ENCODE measurements around the gene ATG7. TPM values are rescaled to one million over a fixed set of nuclear protein-coding genes. Genes with fewer than 3 reads are reported as not detected.
"Not testable (repeated sequence)": the region's sequence is repeated elsewhere in the genome, so short reads cannot be mapped to it uniquely, and the experiment has no call there.

The ATG7 gene
- polyA plus RNA-seq, 2 donors, result 5.8 to 13.1 TPM

- 92 to 93% methylated on average over 8 of the region's 8 CpGs for WGBS, 2 donors
- Histone ChIP-seq H3K4me3 (ENCODE audit: low read depth in 1 of 2, low read length in 2 of 2) (no peak overlapping the region), H3K27me3 (ENCODE audit: control insufficient read depth in 1 of 2, insufficient read depth in 2 of 2, low read length in 2 of 2) (no peaks in the 10 kb centered on the region), H3K27ac (ENCODE audit: low read depth in 2 of 2, low read length in 1 of 2) (no peak overlapping the region), H3K36me3 (ENCODE audit: control insufficient read depth in 2 of 2, insufficient read depth in 2 of 2, low read length in 1 of 2) (peaks cover 0 to 2% of the 10 kb centered on the region in 2 donors), H3K9me3 (ENCODE audit: control insufficient read depth in 2 of 2, insufficient read depth in 1 of 2, low read depth in 1 of 2, low read length in 1 of 2) (no peaks in the 10 kb centered on the region), H3K4me1 (ENCODE audit: control insufficient read depth in 2 of 2, insufficient read depth in 2 of 2, low read length in 1 of 2) (peaks cover 2 to 3% of the 10 kb centered on the region in 2 donors)
Measured at GRCh38 chr3:11521167-11521566, 249.0 kb downstream of the ATG7 start.

DNA sequence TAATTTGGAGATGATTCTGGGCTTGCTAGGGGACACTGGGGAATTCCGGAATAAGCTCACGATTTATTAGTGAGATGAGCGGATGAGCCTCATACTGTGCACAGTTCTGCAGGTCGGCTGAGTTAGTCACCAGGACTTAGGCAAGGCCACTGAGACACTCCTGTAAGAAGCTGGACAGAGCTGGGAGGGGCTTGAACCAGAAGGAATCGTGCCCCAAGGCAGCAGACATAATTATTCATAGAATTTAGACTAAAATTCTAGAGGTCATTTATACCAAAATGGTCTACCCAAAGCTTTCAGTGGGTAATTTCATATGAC is 250.2 kb downstream of the ATG7 start:
- Histone ChIP-seq H3K36me3 (ENCODE audit: control insufficient read depth in 2 of 2, insufficient read depth in 2 of 2, low read length in 1 of 2) (peaks cover 0 to 2% of the 10 kb centered on the region in 2 donors), H3K9me3 (ENCODE audit: control insufficient read depth in 2 of 2, insufficient read depth in 1 of 2, low read depth in 1 of 2, low read length in 1 of 2) (no peaks in the 10 kb centered on the region), H3K27me3 (ENCODE audit: control insufficient read depth in 1 of 2, insufficient read depth in 2 of 2, low read length in 2 of 2) (no peaks in the 10 kb centered on the region), H3K27ac (ENCODE audit: low read depth in 2 of 2, low read length in 1 of 2) (no peak overlapping the region), H3K4me3 (ENCODE audit: low read depth in 1 of 2, low read length in 2 of 2) (no peak overlapping the region), H3K4me1 (ENCODE audit: control insufficient read depth in 2 of 2, insufficient read depth in 2 of 2, low read length in 1 of 2) (peaks cover 2 to 3% of the 10 kb centered on the region in 2 donors)
- 90% methylated on average over 5 of the region's 5 CpGs for WGBS, 2 donors

DNA sequence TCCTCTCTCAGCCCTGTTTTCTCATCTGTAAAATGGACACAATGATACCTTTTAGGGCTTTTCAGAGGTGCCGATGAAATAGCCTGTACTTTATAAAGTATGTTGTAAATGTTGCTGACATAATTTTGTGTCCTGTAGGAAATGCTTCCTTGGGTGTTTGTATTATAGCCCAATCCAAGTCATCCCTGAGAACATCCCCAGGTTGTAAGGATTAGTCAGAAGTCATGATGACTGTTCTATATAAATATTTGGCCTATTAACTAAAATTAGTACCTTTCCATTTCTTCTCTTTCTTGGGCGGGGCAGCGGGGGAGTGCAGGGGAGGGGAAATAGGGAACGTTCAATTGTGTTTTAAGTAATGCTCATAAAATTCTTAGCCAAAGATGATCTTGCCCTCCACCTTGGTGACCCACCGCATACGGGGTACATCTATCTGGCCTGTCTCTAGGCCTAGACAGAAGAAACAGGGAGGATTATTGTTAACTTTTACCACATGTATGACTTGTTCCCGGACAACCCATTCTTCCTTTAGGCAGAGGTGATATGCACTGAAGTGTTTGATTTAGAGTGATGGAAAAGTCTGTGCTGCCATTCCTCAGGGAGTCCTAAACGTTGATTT is 250.9 kb downstream of the ATG7 start:
- H3K27ac ChIP-seq (ENCODE audit: low read depth in 2 of 2, low read length in 1 of 2), result peak overlapping the region in 1 of 2 donors; percentile 46
- 63 to 77% methylated on average over 8 of the region's 8 CpGs for WGBS, 2 donors
- no peaks in the 10 kb centered on the region for H3K36me3 ChIP-seq (ENCODE audit: control insufficient read depth in 2 of 2, insufficient read depth in 2 of 2, low read length in 1 of 2)
- H3K9me3 ChIP-seq (ENCODE audit: control insufficient read depth in 2 of 2, insufficient read depth in 1 of 2, low read depth in 1 of 2, low read length in 1 of 2), result no peaks in the 10 kb centered on the region
- H3K27me3 ChIP-seq (ENCODE audit: control insufficient read depth in 1 of 2, insufficient read depth in 2 of 2, low read length in 2 of 2), result no peaks in the 10 kb centered on the region
- H3K4me1 ChIP-seq (ENCODE audit: control insufficient read depth in 2 of 2, insufficient read depth in 2 of 2, low read length in 1 of 2), result peaks cover 2 to 3% of the 10 kb centered on the region in 2 donors
- no peak overlapping the region for H3K4me3 ChIP-seq (ENCODE audit: low read depth in 1 of 2, low read length in 2 of 2)

- WGBS, 2 donors, result 48 to 66% methylated on average over 7 of the region's 7 CpGs
- Histone ChIP-seq H3K27ac (ENCODE audit: low read depth in 2 of 2, low read length in 1 of 2) (no peak overlapping the region), H3K27me3 (ENCODE audit: control insufficient read depth in 1 of 2, insufficient read depth in 2 of 2, low read length in 2 of 2) (no peaks in the 10 kb centered on the region), H3K4me1 (ENCODE audit: control insufficient read depth in 2 of 2, insufficient read depth in 2 of 2, low read length in 1 of 2) (peaks cover 2 to 3% of the 10 kb centered on the region in 2 donors), H3K36me3 (ENCODE audit: control insufficient read depth in 2 of 2, insufficient read depth in 2 of 2, low read length in 1 of 2) (no peaks in the 10 kb centered on the region), H3K9me3 (ENCODE audit: control insufficient read depth in 2 of 2, insufficient read depth in 1 of 2, low read depth in 1 of 2, low read length in 1 of 2) (no peaks in the 10 kb centered on the region), H3K4me3 (ENCODE audit: low read depth in 1 of 2, low read length in 2 of 2) (no peak overlapping the region)
Measured at GRCh38 chr3:11523572-11524101, 251.4 kb downstream of the ATG7 start.

- WGBS, 2 donors, result 97 to 99% methylated on average over 5 of the region's 5 CpGs
- H3K27ac ChIP-seq (ENCODE audit: low read depth in 2 of 2, low read length in 1 of 2); H3K9me3 ChIP-seq (ENCODE audit: control insufficient read depth in 2 of 2, insufficient read depth in 1 of 2, low read depth in 1 of 2, low read length in 1 of 2): not testable (repeated sequence)
Measured at GRCh38 chr3:11526121-11526520, 253.9 kb downstream of the ATG7 start.

DNA sequence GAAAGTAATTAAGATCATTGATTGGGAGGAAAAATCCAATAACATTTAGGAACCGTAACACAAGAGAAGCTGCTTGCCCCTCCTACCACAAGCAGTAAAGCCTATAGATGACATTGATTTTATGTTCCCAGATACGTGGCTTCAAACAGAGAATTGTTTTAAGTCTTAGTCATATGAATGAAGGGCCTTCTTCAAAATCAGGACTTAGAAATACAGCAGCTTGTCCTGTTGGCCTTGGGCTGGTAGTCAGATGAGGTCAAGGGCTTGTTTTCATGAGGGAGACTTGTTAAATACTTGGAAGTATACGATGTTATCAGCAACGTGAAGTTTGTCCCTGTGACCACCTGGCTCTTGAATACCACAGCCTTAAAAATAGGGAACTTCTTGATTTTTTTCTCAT is 257.1 kb downstream of the ATG7 start:
- Histone ChIP-seq H3K27me3 (ENCODE audit: control insufficient read depth in 1 of 2, insufficient read depth in 2 of 2, low read length in 2 of 2) (no peaks in the 10 kb centered on the region), H3K9me3 (ENCODE audit: control insufficient read depth in 2 of 2, insufficient read depth in 1 of 2, low read depth in 1 of 2, low read length in 1 of 2) (no peaks in the 10 kb centered on the region), H3K36me3 (ENCODE audit: control insufficient read depth in 2 of 2, insufficient read depth in 2 of 2, low read length in 1 of 2) (no peaks in the 10 kb centered on the region), H3K4me1 (ENCODE audit: control insufficient read depth in 2 of 2, insufficient read depth in 2 of 2, low read length in 1 of 2) (peaks cover 5 to 14% of the 10 kb centered on the region in 2 donors), H3K4me3 (ENCODE audit: low read depth in 1 of 2, low read length in 2 of 2) (no peak overlapping the region), H3K27ac (ENCODE audit: low read depth in 2 of 2, low read length in 1 of 2) (no peak overlapping the region)
- 78% methylated on average over 4 of the region's 4 CpGs for WGBS, 2 donors

More at GRCh38 chr3:11526121-11526520, 253.9 kb downstream of the ATG7 start:
- not testable (repeated sequence) for H3K4me3 ChIP-seq (ENCODE audit: low read depth in 1 of 2, low read length in 2 of 2); H3K27me3 ChIP-seq (ENCODE audit: control insufficient read depth in 1 of 2, insufficient read depth in 2 of 2, low read length in 2 of 2); H3K36me3 ChIP-seq (ENCODE audit: control insufficient read depth in 2 of 2, insufficient read depth in 2 of 2, low read length in 1 of 2); H3K4me1 ChIP-seq (ENCODE audit: control insufficient read depth in 2 of 2, insufficient read depth in 2 of 2, low read length in 1 of 2)

DNA sequence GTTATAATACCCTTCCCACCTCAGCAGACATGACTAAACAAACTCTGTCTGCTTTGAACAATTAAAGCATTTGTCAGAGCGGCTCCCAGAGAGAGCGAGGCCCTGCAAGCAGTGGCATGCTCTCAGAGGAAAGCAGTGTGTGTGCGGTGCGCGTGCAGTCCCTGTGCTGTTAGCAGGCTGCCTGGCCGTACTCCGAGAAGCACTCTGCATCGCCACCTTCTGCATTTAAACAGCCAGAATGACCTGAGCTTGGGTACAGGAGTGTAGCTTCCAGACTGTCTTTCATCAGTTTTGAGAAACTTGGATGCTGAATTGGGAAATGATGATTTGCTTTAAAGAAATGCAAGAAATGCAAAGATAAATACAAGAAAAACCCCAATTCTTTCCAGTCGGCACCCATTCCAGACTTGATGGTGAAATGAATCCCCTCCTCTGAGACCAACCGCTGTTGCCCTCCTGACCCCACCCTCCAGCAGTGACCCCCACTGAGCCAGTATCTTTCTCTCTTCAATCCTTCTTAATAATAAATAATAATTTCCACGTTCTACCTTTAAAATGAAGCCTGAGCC is 258.0 kb downstream of the ATG7 start:
- WGBS, 2 donors, result 37 to 59% methylated on average over 11 of the region's 11 CpGs
- H3K4me1 ChIP-seq (ENCODE audit: control insufficient read depth in 2 of 2, insufficient read depth in 2 of 2, low read length in 1 of 2), result peaks cover 5 to 19% of the 10 kb centered on the region in 2 donors
- H3K9me3 ChIP-seq (ENCODE audit: control insufficient read depth in 2 of 2, insufficient read depth in 1 of 2, low read depth in 1 of 2, low read length in 1 of 2), result no peaks in the 10 kb centered on the region
- no peak overlapping the region for H3K4me3 ChIP-seq (ENCODE audit: low read depth in 1 of 2, low read length in 2 of 2)
- H3K36me3 ChIP-seq (ENCODE audit: control insufficient read depth in 2 of 2, insufficient read depth in 2 of 2, low read length in 1 of 2), result no peaks in the 10 kb centered on the region
- peak overlapping the region in 1 of 2 donors; percentile 34 for H3K27ac ChIP-seq (ENCODE audit: low read depth in 2 of 2, low read length in 1 of 2)
- H3K27me3 ChIP-seq (ENCODE audit: control insufficient read depth in 1 of 2, insufficient read depth in 2 of 2, low read length in 2 of 2), result no peaks in the 10 kb centered on the region

GRCh38 chr3:11532931-11533391 is 260.8 kb downstream of the ATG7 start:
- Histone ChIP-seq H3K4me3 (ENCODE audit: low read depth in 1 of 2, low read length in 2 of 2) (no peak overlapping the region), H3K9me3 (ENCODE audit: control insufficient read depth in 2 of 2, insufficient read depth in 1 of 2, low read depth in 1 of 2, low read length in 1 of 2) (no peaks in the 10 kb centered on the region), H3K27me3 (ENCODE audit: control insufficient read depth in 1 of 2, insufficient read depth in 2 of 2, low read length in 2 of 2) (no peaks in the 10 kb centered on the region), H3K36me3 (ENCODE audit: control insufficient read depth in 2 of 2, insufficient read depth in 2 of 2, low read length in 1 of 2) (no peaks in the 10 kb centered on the region), H3K4me1 (ENCODE audit: control insufficient read depth in 2 of 2, insufficient read depth in 2 of 2, low read length in 1 of 2) (peaks cover 5 to 25% of the 10 kb centered on the region in 2 donors), H3K27ac (ENCODE audit: low read depth in 2 of 2, low read length in 1 of 2) (no peak overlapping the region)
- 56 to 76% methylated on average over 9 of the region's 9 CpGs for WGBS, 2 donors

GRCh38 chr3:11534011-11534792 is 262.0 kb downstream of the ATG7 start:
- Histone ChIP-seq H3K4me3 (ENCODE audit: low read depth in 1 of 2, low read length in 2 of 2) (no peak overlapping the region), H3K27ac (ENCODE audit: low read depth in 2 of 2, low read length in 1 of 2) (peak overlapping the region in 1 of 2 donors; percentile 16), H3K9me3 (ENCODE audit: control insufficient read depth in 2 of 2, insufficient read depth in 1 of 2, low read depth in 1 of 2, low read length in 1 of 2) (no peaks in the 10 kb centered on the region), H3K4me1 (ENCODE audit: control insufficient read depth in 2 of 2, insufficient read depth in 2 of 2, low read length in 1 of 2) (peaks cover 5 to 25% of the 10 kb centered on the region in 2 donors), H3K27me3 (ENCODE audit: control insufficient read depth in 1 of 2, insufficient read depth in 2 of 2, low read length in 2 of 2) (no peaks in the 10 kb centered on the region), H3K36me3 (ENCODE audit: control insufficient read depth in 2 of 2, insufficient read depth in 2 of 2, low read length in 1 of 2) (no peaks in the 10 kb centered on the region)
- 61 to 77% methylated on average over 21 of the region's 21 CpGs for WGBS, 2 donors
